ENCODE data around the gene TAOK3. TPM values are rescaled to one million over a fixed set of nuclear protein-coding genes. Genes with fewer than 3 reads are reported as not detected.
A peak's percentile ranks its signal among the peaks of the same experiment; 100 is the strongest.

The TAOK3 gene
- total RNA-seq, 1 donor from 2014 or later: 15.7 TPM

DNA sequence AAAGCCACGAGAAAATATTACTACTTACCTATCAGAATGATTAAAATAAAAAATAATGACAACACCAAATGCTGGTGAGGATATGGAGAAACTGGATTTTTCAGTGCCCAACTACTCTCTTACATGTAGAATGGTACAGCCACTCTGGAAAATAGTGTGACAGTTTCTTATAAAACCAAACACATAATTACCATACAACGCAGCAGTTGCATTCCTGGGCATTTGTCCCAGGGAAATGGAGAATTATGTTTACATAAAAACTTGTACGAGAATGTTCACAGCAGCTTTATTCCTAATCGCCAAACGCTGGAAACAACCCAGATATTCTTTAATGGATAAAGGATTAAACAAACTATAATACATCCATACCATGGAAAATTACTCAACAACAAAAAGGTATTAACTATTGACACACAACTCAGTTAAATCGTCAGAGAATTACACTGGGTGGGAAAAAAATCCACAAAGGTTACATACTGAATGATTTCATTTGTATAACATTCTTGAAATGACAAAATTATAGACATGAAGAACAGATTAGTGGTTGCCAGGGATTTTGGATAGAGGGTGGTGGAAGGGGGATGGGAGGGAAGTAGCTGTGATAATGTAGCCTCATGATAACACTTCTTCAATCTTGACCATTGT is 35.4 kb downstream of the TAOK3 start:
- Histone ChIP-seq H3K9ac (ENCODE audit: low read length) (no peak overlapping the region), H3K79me2 (ENCODE audit: insufficient read depth, low read length) (peaks cover 10% of the 10 kb centered on the region), H3K27me3 (ENCODE audit: insufficient read depth, low read length) (no peaks in the 10 kb centered on the region), H4K20me1 (ENCODE audit: insufficient read depth, low read length) (no peaks in the 10 kb centered on the region), H3K4me3 (ENCODE audit: insufficient read depth, low read depth, low read length) (no peak overlapping the region), H3K4me1 (ENCODE audit: insufficient read depth, low read length) (no peaks in the 10 kb centered on the region), H3K36me3 (ENCODE audit: insufficient read depth, low read length) (no peaks in the 10 kb centered on the region), H3K27ac (ENCODE audit: low read depth, low read length) (no peak overlapping the region), H3K4me2 (ENCODE audit: low read length) (peak overlapping the region; percentile 5), H3K9me3 (ENCODE audit: insufficient read depth, low read depth, low read length) (no peaks in the 10 kb centered on the region), H2AFZ (ENCODE audit: low read depth, low read length) (no peak overlapping the region)
- Mint-ChIP-seq H3K36me3 (ENCODE audit: low read depth, unreplicated experiment) (no peaks in the 10 kb centered on the region), H3K27me3 (ENCODE audit: low read depth, unreplicated experiment) (no peaks in the 10 kb centered on the region), H3K27ac (ENCODE audit: unreplicated experiment) (no peak overlapping the region), H3K4me3 (ENCODE audit: unreplicated experiment) (no peak overlapping the region), H3K9me3 (ENCODE audit: unreplicated experiment) (no peaks in the 10 kb centered on the region), H3K4me1 (ENCODE audit: low read depth, unreplicated experiment) (no peaks in the 10 kb centered on the region)
- peak; percentile 55 for DNase-seq (ENCODE audit: low read depth)
- TF ChIP-seq, protein P1, sequence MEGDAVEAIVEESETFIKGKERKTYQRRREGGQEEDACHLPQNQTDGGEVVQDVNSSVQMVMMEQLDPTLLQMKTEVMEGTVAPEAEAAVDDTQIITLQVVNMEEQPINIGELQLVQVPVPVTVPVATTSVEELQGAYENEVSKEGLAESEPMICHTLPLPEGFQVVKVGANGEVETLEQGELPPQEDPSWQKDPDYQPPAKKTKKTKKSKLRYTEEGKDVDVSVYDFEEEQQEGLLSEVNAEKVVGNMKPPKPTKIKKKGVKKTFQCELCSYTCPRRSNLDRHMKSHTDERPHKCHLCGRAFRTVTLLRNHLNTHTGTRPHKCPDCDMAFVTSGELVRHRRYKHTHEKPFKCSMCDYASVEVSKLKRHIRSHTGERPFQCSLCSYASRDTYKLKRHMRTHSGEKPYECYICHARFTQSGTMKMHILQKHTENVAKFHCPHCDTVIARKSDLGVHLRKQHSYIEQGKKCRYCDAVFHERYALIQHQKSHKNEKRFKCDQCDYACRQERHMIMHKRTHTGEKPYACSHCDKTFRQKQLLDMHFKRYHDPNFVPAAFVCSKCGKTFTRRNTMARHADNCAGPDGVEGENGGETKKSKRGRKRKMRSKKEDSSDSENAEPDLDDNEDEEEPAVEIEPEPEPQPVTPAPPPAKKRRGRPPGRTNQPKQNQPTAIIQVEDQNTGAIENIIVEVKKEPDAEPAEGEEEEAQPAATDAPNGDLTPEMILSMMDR (IDR thresholded peaks at IDR 0.05; ENCODE audit: insufficient read depth, low read depth, low read length): no peak
- no peak for FAIRE-seq

DNA sequence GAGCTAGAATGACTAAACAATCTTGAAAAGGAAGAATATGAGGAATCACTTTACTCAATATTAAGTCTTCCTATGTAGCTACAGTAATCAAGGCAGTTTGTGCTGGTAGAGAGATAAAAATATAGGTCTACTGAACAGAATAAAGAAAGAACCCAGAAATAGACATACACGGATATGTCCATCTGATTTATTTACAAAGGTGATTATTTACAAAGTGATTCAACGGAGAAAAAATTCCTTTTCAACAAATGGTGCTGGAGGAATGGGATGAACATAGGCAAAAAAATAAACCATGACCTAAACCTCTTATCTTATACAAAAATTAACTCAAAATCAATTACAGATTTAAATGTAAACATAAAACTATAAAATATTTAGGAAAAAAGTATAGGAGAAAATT is 36.6 kb downstream of the TAOK3 start:
- Histone ChIP-seq H4K20me1 (ENCODE audit: insufficient read depth, low read length) (no peaks in the 10 kb centered on the region), H3K27ac (ENCODE audit: low read depth, low read length) (no peak overlapping the region), H3K9ac (ENCODE audit: low read length) (no peak overlapping the region), H3K4me2 (ENCODE audit: low read length) (no peak overlapping the region), H3K27me3 (ENCODE audit: insufficient read depth, low read length) (no peaks in the 10 kb centered on the region), H3K36me3 (ENCODE audit: insufficient read depth, low read length) (no peaks in the 10 kb centered on the region), H2AFZ (ENCODE audit: low read depth, low read length) (no peak overlapping the region), H3K4me1 (ENCODE audit: insufficient read depth, low read length) (no peaks in the 10 kb centered on the region), H3K79me2 (ENCODE audit: insufficient read depth, low read length) (peaks cover 7% of the 10 kb centered on the region), H3K4me3 (ENCODE audit: insufficient read depth, low read depth, low read length) (no peak overlapping the region), H3K9me3 (ENCODE audit: insufficient read depth, low read depth, low read length) (no peaks in the 10 kb centered on the region)
- FAIRE-seq (no peak), DNase-seq (ENCODE audit: low read depth) (no peak)
- no peaks in the 10 kb centered on the region for H3K36me3 Mint-ChIP-seq (ENCODE audit: low read depth, unreplicated experiment)
- no peak overlapping the region for H3K27ac Mint-ChIP-seq (ENCODE audit: unreplicated experiment)
- TF ChIP-seq, protein P1 (IDR thresholded peaks at IDR 0.05; ENCODE audit: insufficient read depth, low read depth, low read length): no peak
- no peak for TF ChIP-seq EZH2 (IDR thresholded peaks at IDR 0.05; ENCODE audit: insufficient read depth, low read length)
- no peaks in the 10 kb centered on the region for H3K9me3 Mint-ChIP-seq (ENCODE audit: unreplicated experiment)
- H3K27me3 Mint-ChIP-seq (ENCODE audit: low read depth, unreplicated experiment): no peaks in the 10 kb centered on the region
- H3K4me1 Mint-ChIP-seq (ENCODE audit: low read depth, unreplicated experiment): no peaks in the 10 kb centered on the region
- no peak overlapping the region for H3K4me3 Mint-ChIP-seq (ENCODE audit: unreplicated experiment)

DNA sequence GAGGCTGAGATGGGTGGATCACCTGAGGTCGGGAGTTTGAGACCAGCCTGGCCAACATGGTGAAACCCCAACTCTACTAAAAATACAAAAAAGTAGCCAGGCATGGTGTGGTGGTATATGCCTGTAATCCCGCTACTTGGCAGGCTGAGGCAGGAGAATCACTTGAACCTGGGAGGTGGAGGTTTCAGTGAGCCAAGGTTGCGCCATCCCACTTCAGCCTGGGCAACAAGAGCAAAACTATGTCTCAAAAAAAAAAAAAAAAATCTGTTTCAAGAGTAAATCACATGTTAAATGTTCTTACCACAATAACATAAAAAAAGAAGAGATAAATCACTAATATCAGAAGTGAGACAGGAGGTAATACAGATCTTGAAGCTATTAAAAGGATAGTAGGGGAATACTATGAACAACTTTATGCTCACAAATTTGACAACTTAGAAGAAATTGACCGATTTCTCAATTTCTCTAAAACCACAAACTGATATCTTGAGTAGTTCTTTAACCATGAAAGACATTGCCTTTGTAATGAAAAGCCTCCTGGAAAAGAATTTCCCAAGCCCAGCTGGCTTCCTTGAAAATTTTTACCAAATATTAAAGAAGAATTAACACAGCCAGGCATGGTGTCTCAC is 37.7 kb downstream of the TAOK3 start:
- no peaks in the 10 kb centered on the region for H3K27me3 Mint-ChIP-seq (ENCODE audit: low read depth, unreplicated experiment)
- H3K36me3 ChIP-seq (ENCODE audit: insufficient read depth, low read length): no peaks in the 10 kb centered on the region
- no peak overlapping the region for H3K4me3 Mint-ChIP-seq (ENCODE audit: unreplicated experiment)
- no peak overlapping the region for H3K4me3 ChIP-seq (ENCODE audit: insufficient read depth, low read depth, low read length)
- no peaks in the 10 kb centered on the region for H3K27me3 ChIP-seq (ENCODE audit: insufficient read depth, low read length)
- H3K36me3 Mint-ChIP-seq (ENCODE audit: low read depth, unreplicated experiment): no peaks in the 10 kb centered on the region
- FAIRE-seq (no peak), DNase-seq (ENCODE audit: low read depth) (peak; percentile 30)
- H3K9me3 ChIP-seq (ENCODE audit: insufficient read depth, low read depth, low read length): no peaks in the 10 kb centered on the region
- no peaks in the 10 kb centered on the region for H4K20me1 ChIP-seq (ENCODE audit: insufficient read depth, low read length)
- H3K27ac ChIP-seq (ENCODE audit: low read depth, low read length): no peak overlapping the region
- peaks cover 5% of the 10 kb centered on the region for H3K79me2 ChIP-seq (ENCODE audit: insufficient read depth, low read length)
- peaks cover 1% of the 10 kb centered on the region for H3K4me1 Mint-ChIP-seq (ENCODE audit: low read depth, unreplicated experiment)
- no peak overlapping the region for H2AFZ ChIP-seq (ENCODE audit: low read depth, low read length)
- no peak overlapping the region for H3K4me2 ChIP-seq (ENCODE audit: low read length)
- no peak overlapping the region for H3K9ac ChIP-seq (ENCODE audit: low read length)
- TF ChIP-seq EZH2 (IDR thresholded peaks at IDR 0.05; ENCODE audit: insufficient read depth, low read length): no peak
- TF ChIP-seq, protein P1 (IDR thresholded peaks at IDR 0.05; ENCODE audit: insufficient read depth, low read depth, low read length): no peak
- no peaks in the 10 kb centered on the region for H3K9me3 Mint-ChIP-seq (ENCODE audit: unreplicated experiment)
- no peak overlapping the region for H3K27ac Mint-ChIP-seq (ENCODE audit: unreplicated experiment)
- no peaks in the 10 kb centered on the region for H3K4me1 ChIP-seq (ENCODE audit: insufficient read depth, low read length)

All from astrocyte (in vitro differentiated cells and primary cell).